Uterus (tissue), 4 donors: ENCODE results near the gene ARPC4. TPM values are rescaled to one million over a fixed set of nuclear protein-coding genes. Genes with fewer than 3 reads are reported as not detected.

Experiments used
- DNase-seq, 2 donors: peaks; one replicate each; pipeline ENCODE4 v3.0.0-alpha.2; 2019 to 2020
- H3K27ac ChIP-seq, 2 donors: fragments of 200-600 bp; sonication (generic); 1 replicate in 1 of 2; 2 replicates in 1 of 2; pipeline ENCODE4 v1.5.1; 2016 to 2018
- H3K27me3 ChIP-seq, 2 donors: fragments of 200-600 bp; sonication (generic); one replicate each; pipeline ENCODE4 v1.5.1; 2018 to 2019; ENCODE audit warnings: control low read depth in 1 of 2
- H3K36me3 ChIP-seq, 2 donors: fragments of 200-600 bp; sonication (generic); one replicate each; pipeline ENCODE4 v1.5.1; 2019; ENCODE audit warnings: control low read depth in 1 of 2
- H3K4me1 ChIP-seq, 2 donors: fragments of 200-600 bp; sonication (generic); one replicate each; pipeline ENCODE4 v1.5.1; 2018 to 2019; ENCODE audit warnings: control low read depth in 1 of 2
- H3K4me3 ChIP-seq, 2 donors: fragments of 200-600 bp; sonication (generic); 1 replicate in 1 of 2; 2 replicates in 1 of 2; pipeline ENCODE4 v1.5.1; 2018 to 2019; ENCODE audit warnings: mild to moderate bottlenecking in 1 of 2
- H3K9me3 ChIP-seq, 2 donors: fragments of 200-600 bp; sonication (generic); one replicate each; pipeline ENCODE4 v1.5.1; 2019; ENCODE audit warnings: control low read depth in 1 of 2
- CTCF ChIP-seq, 4 experiments: fragments of 200-600 bp in 2 of 4; fragments of 450-650 bp in 2 of 4; sonication (generic) in 2 of 4; IDR thresholded peaks; one replicate each; pipeline ENCODE4 v1.5.1; 2016 to 2019; ENCODE audit warnings: antibody characterized with exemption in 4 of 4, mild to moderate bottlenecking in 2 of 4, moderate library complexity in 1 of 4
- POLR2A ChIP-seq, 2 donors: fragments of 450-650 bp; IDR thresholded peaks; one replicate each; pipeline ENCODE4 v1.6.1; 2016; ENCODE audit warnings: antibody characterized with exemption in 2 of 2, mild to moderate bottlenecking in 1 of 2, moderate library complexity in 1 of 2
- intact Hi-C: fragments of 100-400 bp; cut with DNase I; formaldehyde crosslinking; loops from one replicate; pipeline ENCODE4 v1.15.1; 2023; ENCODE audit warnings: low total_unique reads
- total RNA-seq, 4 donors: library from RNA; depleted of rRNA in 3 of 4; stranded (reverse); fragments of >200 nt in 3 of 4; gene quantifications; one replicate each; pipeline versions ENCODE4 v1.1.0 to v1.2.4, GENCODE V29; 2014 to 2023
- donor health status: DM: yes; HTN: yes; CAD: no.

Gene ARPC4
- total RNA-seq, 4 donors from 2014 or later = 44.7 to 176 (median 142) TPM

- DNase-seq = no peak
- Histone ChIP-seq H3K4me1 (peaks cover 0 to 4% of the 10 kb centered on the region in 2 donors), H3K27ac (no peak overlapping the region), H3K36me3 (no peaks in the 10 kb centered on the region), H3K4me3 (no peak overlapping the region), H3K27me3 (no peaks in the 10 kb centered on the region), H3K9me3 (no peaks in the 10 kb centered on the region)
- intact Hi-C loops = no loop called here
- TF ChIP-seq CTCF (IDR thresholded peaks at IDR 0.05) = no peak
- no peak for TF ChIP-seq POLR2A (IDR thresholded peaks at IDR 0.05)
These were observed 20.1 kb downstream of the ARPC4 start for GRCh38 chr3:9812870-9813483.

GRCh38 chr3:9815986-9816385 lies 23.1 kb downstream of the ARPC4 start:
- H3K9me3 ChIP-seq = no peaks in the 10 kb centered on the region
- intact Hi-C loops = no loop called here
- no peaks in the 10 kb centered on the region for H3K36me3 ChIP-seq
- no peak for TF ChIP-seq CTCF (IDR thresholded peaks at IDR 0.05)
- no peak for TF ChIP-seq POLR2A (IDR thresholded peaks at IDR 0.05)
- H3K4me3 ChIP-seq = no peak overlapping the region
- H3K27ac ChIP-seq = no peak overlapping the region
- H3K4me1 ChIP-seq = peaks cover 0 to under 1% of the 10 kb centered on the region in 2 donors
- no peaks in the 10 kb centered on the region for H3K27me3 ChIP-seq
- DNase-seq = no peak

GRCh38 chr3:9817436-9817835 lies 24.6 kb downstream of the ARPC4 start:
- no peaks in the 10 kb centered on the region for H3K27me3 ChIP-seq
- H3K27ac ChIP-seq = no peak overlapping the region
- H3K9me3 ChIP-seq = no peaks in the 10 kb centered on the region
- intact Hi-C loops = no loop called here
- no peak for DNase-seq
- H3K4me3 ChIP-seq = no peak overlapping the region
- no peak for TF ChIP-seq CTCF (IDR thresholded peaks at IDR 0.05)
- no peak for TF ChIP-seq POLR2A (IDR thresholded peaks at IDR 0.05)
- no peaks in the 10 kb centered on the region for H3K36me3 ChIP-seq
- no peaks in the 10 kb centered on the region for H3K4me1 ChIP-seq

DNA sequence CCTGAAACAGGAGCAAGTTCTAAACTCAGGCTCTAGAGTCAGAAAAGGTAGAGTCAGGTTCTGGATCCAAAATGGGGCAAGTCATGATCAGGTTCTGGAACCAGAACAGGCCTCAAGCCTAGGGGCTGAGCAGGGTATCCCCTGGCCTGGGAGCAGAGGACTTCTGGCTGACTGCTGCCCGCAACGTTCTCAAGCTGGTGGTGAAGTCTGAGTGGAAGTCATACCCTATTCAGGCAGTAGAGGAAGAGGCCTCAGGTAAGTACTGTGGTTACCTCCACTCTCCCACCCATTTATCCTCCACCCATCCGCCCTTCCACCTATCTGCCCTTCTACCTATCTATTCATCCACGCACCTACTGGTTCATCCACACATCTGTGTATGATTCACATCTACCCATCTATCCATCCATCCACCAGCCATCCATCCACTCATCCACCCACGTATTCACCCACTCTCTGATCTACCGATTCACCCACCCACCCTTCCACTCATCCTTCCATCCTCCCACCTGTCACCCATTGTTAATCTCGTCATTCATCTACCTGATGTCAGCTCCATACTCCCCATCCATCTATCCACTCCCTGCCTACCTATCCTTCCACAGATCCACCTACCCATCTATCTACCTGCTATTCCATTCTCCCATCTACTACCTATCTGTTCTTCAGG lies 25.9 kb downstream of the ARPC4 start:
- Histone ChIP-seq H3K4me1 (no peaks in the 10 kb centered on the region), H3K27me3 (no peaks in the 10 kb centered on the region), H3K4me3 (no peak overlapping the region), H3K9me3 (no peaks in the 10 kb centered on the region), H3K27ac (no peak overlapping the region), H3K36me3 (no peaks in the 10 kb centered on the region)
- no peak for TF ChIP-seq CTCF (IDR thresholded peaks at IDR 0.05)
- no peak for TF ChIP-seq POLR2A (IDR thresholded peaks at IDR 0.05)
- DNase-seq = no peak
- intact Hi-C loops = no loop called here

GRCh38 chr3:9820543-9820942 lies 27.7 kb downstream of the ARPC4 start:
- TF ChIP-seq POLR2A (IDR thresholded peaks at IDR 0.05) (no peak), CTCF (IDR thresholded peaks at IDR 0.05) (no peak)
- Histone ChIP-seq H3K4me1 (no peaks in the 10 kb centered on the region), H3K36me3 (no peaks in the 10 kb centered on the region), H3K9me3 (no peaks in the 10 kb centered on the region), H3K4me3 (no peak overlapping the region), H3K27ac (no peak overlapping the region), H3K27me3 (no peaks in the 10 kb centered on the region)
- DNase-seq = no peak
- intact Hi-C loops = no loop called here
